Osteoblast (primary cell): ENCODE measurements around the gene ZNF507. TPM values are rescaled to one million over a fixed set of nuclear protein-coding genes. Genes with fewer than 3 reads are reported as not detected.

ENCODE experiments used
- DNase-seq: peaks from one replicate; pipeline ENCODE4 v3.0.0; 2011; ENCODE audit warnings: low spot score, mixed read lengths; ENCODE audit not compliant: insufficient read length; ENCODE audit errors: missing footprints
- H2AFZ ChIP-seq: 2 replicates; pipeline ENCODE4 v1.6.0; 2011; ENCODE audit warnings: mild to moderate bottlenecking, low read length
- H3K27ac ChIP-seq: 2 replicates; pipeline ENCODE4 v1.5.1; 2011; ENCODE audit warnings: mild to moderate bottlenecking, low read depth, low read length, moderate library complexity
- H3K27me3 ChIP-seq: 2 replicates; pipeline ENCODE4 v1.6.0; 2012; ENCODE audit warnings: mild to moderate bottlenecking, control low read depth, inconsistent platforms, low read length, moderate library complexity; ENCODE audit not compliant: insufficient read depth
- H3K36me3 ChIP-seq: 2 replicates; pipeline ENCODE4 v1.5.1; 2011; ENCODE audit warnings: mild to moderate bottlenecking, low read length, control low read depth, moderate library complexity; ENCODE audit not compliant: insufficient read depth
- H3K4me1 ChIP-seq: 2 replicates; pipeline ENCODE4 v1.5.1; 2011; ENCODE audit warnings: mild to moderate bottlenecking, low read length, control low read depth, moderate library complexity; ENCODE audit not compliant: insufficient read depth
- H3K4me2 ChIP-seq: 2 replicates; pipeline ENCODE4 v1.6.0; 2011; ENCODE audit warnings: mild to moderate bottlenecking, low read length; ENCODE audit not compliant: insufficient read depth
- H3K4me3 ChIP-seq: fragments of 200-600 bp; sonication (generic); 3 replicates; pipeline ENCODE4 v1.5.1; 2012; ENCODE audit warnings: mild to moderate bottlenecking, low read length, inconsistent platforms; ENCODE audit not compliant: insufficient read depth
- H3K79me2 ChIP-seq: 2 replicates; pipeline ENCODE4 v1.6.0; 2012; ENCODE audit warnings: mild to moderate bottlenecking, low read length, control low read depth, inconsistent platforms; ENCODE audit not compliant: insufficient read depth
- H3K9me3 ChIP-seq: 2 replicates; pipeline ENCODE4 v1.5.1; 2011; ENCODE audit warnings: low read depth, low read length, control low read depth
- H4K20me1 ChIP-seq: 2 replicates; pipeline ENCODE4 v1.6.0; 2012; ENCODE audit warnings: mild to moderate bottlenecking, low read length, control low read depth; ENCODE audit not compliant: insufficient read depth
- CTCF ChIP-seq: IDR thresholded peaks from 2 replicates; pipeline ENCODE4 v1.5.1; 2011; ENCODE audit warnings: mild to moderate bottlenecking, low read depth, low read length, moderate library complexity; ENCODE audit errors: extremely low read depth
- total RNA-seq: library from RNA; depleted of rRNA; stranded (reverse); fragments of >200 nt; gene quantifications from 2 replicates; pipeline ENCODE4 v1.2.3, GENCODE V29; 2012

Gene ZNF507
- total RNA-seq, 1 donor = 13.0 TPM

- TF ChIP-seq CTCF = no peak
- peaks cover 5% of the 10 kb centered on the region for H3K36me3 ChIP-seq
- peaks cover 4% of the 10 kb centered on the region for H3K79me2 ChIP-seq
- peaks cover 2% of the 10 kb centered on the region for H4K20me1 ChIP-seq
- DNase-seq = no peak
- H3K4me2 ChIP-seq = no peak overlapping the region
- no peak overlapping the region for H3K4me3 ChIP-seq
- no peak overlapping the region for H2AFZ ChIP-seq
- H3K27ac ChIP-seq = no peak overlapping the region
- H3K27me3 ChIP-seq = no peaks in the 10 kb centered on the region
- H3K4me1 ChIP-seq = no peaks in the 10 kb centered on the region
- H3K9me3 ChIP-seq = no peaks in the 10 kb centered on the region
Observed at GRCh38 chr19:32427536-32427935, 82.1 kb downstream of the ZNF507 start.

GRCh38 chr19:32436692-32437091, 91.3 kb downstream of the ZNF507 start:
- Histone ChIP-seq H3K4me3 (no peak overlapping the region), H3K27ac (no peak overlapping the region), H4K20me1 (peaks cover 4% of the 10 kb centered on the region), H3K27me3 (no peaks in the 10 kb centered on the region), H3K4me1 (no peaks in the 10 kb centered on the region), H2AFZ (no peak overlapping the region), H3K79me2 (no peaks in the 10 kb centered on the region), H3K9me3 (no peaks in the 10 kb centered on the region), H3K4me2 (no peak overlapping the region), H3K36me3 (peaks cover 17% of the 10 kb centered on the region)
- TF ChIP-seq CTCF = no peak
- no peak for DNase-seq

GRCh38 chr19:32437096-32437495, 91.7 kb downstream of the ZNF507 start:
- no peak overlapping the region for H3K4me3 ChIP-seq
- H2AFZ ChIP-seq = no peak overlapping the region
- H3K27ac ChIP-seq = no peak overlapping the region
- no peak for DNase-seq
- H4K20me1 ChIP-seq = peaks cover 4% of the 10 kb centered on the region
- H3K9me3 ChIP-seq = no peaks in the 10 kb centered on the region
- no peaks in the 10 kb centered on the region for H3K27me3 ChIP-seq
- no peaks in the 10 kb centered on the region for H3K79me2 ChIP-seq
- no peaks in the 10 kb centered on the region for H3K4me1 ChIP-seq
- H3K4me2 ChIP-seq = no peak overlapping the region
- peaks cover 17% of the 10 kb centered on the region for H3K36me3 ChIP-seq
- TF ChIP-seq CTCF = no peak

Other genes starting within 250 kb of the ZNF507 start
- 30.0 and 31.8 TPM in 2 replicates for gene DPY19L3, start 60.2 kb downstream of the ZNF507 start, total RNA-seq
- gene PDCD5, start 235.6 kb downstream of the ZNF507 start, total RNA-seq = 46.0 and 51.0 TPM in 2 replicates